GM19238 (cell line): Measurements from ENCODE around the gene ALK.

ENCODE experiments used
- DNase-seq: peaks from one replicate; pipeline ENCODE4 v3.0.0; 2011; ENCODE audit warnings: low spot score; ENCODE audit not compliant: insufficient read length

Gene ALK

DNA sequence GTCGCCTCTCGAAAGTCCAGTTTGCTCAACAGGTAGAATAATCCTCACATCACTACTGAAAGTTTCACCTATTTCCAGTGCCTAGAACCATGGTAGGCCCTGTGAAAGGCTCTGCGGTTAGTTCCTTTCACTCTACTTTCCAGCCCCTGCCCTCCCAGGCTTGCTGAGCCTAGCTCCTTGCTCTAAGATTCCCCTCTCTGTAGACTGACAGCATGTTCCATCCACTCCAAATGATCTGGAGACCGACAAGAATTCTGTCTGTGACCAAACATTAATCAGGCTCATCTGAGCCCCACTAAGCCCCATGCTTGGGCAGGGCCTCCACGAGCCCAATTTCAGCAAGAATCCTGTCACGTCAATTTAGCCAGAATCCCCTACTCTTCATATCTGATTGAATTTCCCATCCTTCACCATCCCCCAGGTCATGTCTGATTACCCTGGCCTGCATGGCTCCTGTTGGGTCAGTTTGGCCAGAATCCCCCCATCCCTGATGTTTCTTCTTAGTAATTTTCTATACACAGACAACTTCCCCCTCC is 307.0 kb downstream of the ALK start:
- no peak for DNase-seq

GRCh38 chr2:29613792-29614266 is 307.6 kb downstream of the ALK start:
- DNase-seq: no peak

GRCh38 chr2:29613067-29613466 is 308.3 kb downstream of the ALK start:
- no peak for DNase-seq

- DNase-seq: no peak
Measured at GRCh38 chr2:29612568-29612967, 308.8 kb downstream of the ALK start.

GRCh38 chr2:29611850-29612249 is 309.5 kb downstream of the ALK start:
- DNase-seq: no peak

GRCh38 chr2:29611261-29611660 is 310.1 kb downstream of the ALK start:
- DNase-seq: no peak

DNA sequence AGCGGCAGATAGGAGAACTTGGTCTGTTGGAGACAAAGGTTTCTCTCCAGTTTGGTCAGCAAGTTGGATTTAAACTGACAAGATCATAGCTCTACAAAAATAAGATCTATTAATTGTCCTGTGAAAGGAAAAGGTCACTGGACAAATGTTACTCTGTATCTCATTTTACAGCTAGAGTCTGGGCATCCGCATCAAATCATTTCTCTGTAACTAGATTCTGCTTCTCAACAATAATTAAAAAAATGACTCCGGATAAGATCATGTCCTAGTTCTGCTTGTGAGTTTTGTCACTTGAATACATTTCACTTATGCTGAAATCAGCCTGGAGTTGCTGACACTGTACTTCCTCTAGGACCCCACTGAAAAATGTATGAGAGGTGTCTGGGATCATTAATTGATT is 310.8 kb downstream of the ALK start:
- DNase-seq: no peak

DNA sequence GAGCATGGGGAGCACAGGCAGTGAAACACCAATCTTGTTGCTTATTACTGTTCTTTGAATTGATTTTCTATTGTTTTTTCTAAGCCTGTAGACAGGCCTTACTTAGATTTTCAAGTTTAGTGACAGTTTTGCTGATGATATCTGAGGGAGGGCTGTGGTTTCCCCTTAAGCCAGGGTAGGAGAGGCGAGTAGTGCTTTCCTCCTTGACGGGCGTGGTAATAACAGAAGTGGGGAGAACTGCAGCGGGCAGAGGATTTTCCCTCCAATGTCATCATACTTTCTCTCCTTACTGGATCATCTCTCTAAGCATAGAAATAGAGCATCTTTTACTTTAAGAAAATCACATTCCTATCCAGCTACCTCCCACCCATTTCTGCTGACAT is 314.4 kb downstream of the ALK start:
- no peak for DNase-seq

DNA sequence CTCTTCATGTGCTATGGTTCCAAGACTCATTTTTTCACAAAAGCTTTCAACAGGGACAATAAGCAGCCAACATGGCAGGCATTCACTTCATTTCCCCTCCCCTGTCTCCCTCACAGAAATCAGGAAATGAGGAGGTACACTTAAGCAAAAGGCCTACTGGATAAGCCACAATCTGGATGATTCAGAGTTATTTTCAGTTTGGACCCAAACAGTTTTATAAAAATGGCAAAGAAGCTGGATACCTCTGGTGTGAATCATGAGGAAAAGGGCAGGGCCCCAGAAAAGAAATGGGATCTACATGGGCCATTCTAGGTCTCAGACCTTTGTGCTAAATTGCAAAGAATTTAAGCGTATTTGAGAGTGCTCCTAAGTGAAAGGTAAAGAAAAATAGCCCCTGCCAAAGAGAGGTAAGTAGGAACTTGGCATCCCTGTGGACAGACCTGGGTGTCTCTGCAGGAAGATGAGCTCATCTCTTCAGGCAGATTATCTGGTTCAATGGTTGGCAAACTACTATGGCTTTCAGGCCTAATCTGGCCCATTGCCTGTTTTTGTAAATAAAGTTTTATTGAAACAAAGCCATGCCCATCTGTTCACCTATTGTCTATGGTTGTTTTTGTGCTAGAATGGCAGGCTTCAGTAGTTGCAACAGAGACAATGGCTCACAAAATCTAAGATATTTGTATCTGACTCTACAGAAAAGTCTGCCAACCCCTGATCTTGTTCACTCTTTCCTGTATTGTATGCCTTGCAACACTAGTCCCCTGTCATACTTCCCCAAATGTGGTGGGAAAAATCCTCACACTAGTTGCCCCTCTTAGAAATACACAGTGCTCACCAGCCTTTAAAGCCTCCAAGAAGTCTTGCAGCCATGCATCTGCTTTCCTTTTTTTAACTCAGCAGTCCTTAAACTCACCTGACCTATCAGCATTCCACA is 315.0 kb downstream of the ALK start:
- DNase-seq: no peak

GRCh38 chr2:29603341-29603740 is 318.0 kb downstream of the ALK start:
- no peak for DNase-seq

GRCh38 chr2:29601872-29602271 is 319.5 kb downstream of the ALK start:
- DNase-seq: no peak

DNA sequence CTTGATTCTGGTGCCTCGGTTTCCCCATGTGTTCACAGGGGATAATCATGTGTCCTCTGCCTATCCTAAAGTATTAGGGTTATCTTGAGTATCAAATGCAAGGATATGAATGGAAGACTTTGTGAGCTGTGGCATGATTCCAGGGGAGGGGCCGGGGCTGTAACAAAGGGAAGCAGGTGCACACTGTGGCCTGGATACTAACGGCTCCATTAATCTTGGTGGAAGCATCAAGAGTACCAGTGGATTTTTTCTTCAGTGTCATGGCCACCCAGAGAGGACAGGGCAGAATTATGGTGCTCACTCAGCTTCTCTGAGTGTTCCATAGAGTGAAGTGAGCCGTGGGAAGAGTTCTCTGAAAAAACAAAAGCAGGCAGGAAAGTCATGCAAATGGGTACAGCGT is 320.1 kb downstream of the ALK start:
- DNase-seq: no peak

DNA sequence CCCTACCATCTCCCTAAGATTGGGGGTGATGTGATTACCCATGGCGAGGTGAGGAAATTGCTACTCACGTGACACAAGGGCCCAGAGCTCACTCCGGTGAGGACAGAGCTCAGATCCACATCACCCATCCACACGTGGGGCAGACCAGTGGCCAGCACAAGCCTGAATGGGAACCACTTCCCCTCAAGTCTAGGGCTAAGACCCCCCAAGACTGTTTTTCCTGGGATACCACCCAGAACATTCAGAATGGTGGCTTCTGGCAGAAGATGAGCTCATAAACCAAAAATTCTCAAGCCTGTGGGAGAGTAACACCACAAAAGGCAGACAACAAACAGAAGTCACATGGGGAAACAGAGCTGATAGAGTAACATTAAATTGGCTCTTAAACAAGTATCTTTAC is 321.4 kb downstream of the ALK start:
- DNase-seq: no peak

- DNase-seq: no peak
Measured at GRCh38 chr2:29598978-29599377, 322.4 kb downstream of the ALK start.

GRCh38 chr2:29597035-29597434 is 324.4 kb downstream of the ALK start:
- no peak for DNase-seq

- DNase-seq: no peak
Measured at GRCh38 chr2:29596584-29596983, 324.8 kb downstream of the ALK start.

GRCh38 chr2:29591600-29591999 is 329.8 kb downstream of the ALK start:
- no peak for DNase-seq

GRCh38 chr2:29590211-29590610 is 331.2 kb downstream of the ALK start:
- no peak for DNase-seq

GRCh38 chr2:29589440-29590103 is 331.8 kb downstream of the ALK start:
- DNase-seq: no peak

GRCh38 chr2:29587402-29588190 is 333.8 kb downstream of the ALK start:
- no peak for DNase-seq

DNA sequence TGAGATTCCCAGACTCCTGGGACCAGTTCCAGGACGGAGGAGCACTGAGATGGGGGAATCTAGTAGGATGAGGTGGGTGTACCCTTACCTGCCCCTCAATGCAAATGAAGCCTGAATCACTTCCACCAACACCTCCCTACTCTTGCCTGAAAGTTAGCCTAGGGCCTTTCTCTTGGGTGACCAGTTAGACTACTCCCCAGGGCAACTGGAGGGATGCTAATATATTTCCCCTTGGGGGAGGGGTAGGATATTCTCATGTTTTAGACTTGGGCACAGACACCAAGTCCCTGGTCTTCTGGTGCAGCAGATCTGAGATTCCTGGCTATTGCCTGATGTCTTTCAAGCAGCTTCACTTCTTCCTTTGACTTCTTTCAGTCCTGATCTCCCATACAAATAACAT is 334.5 kb downstream of the ALK start:
- no peak for DNase-seq
